H1 (cell line): ENCODE measurements around the gene EXTL2. TPM values are rescaled to one million over a fixed set of nuclear protein-coding genes. Genes with fewer than 3 reads are reported as not detected.

Experiments
- BCL11A ChIP-seq, 2 experiments: IDR thresholded peaks; one replicate each; pipeline ENCODE4 v1.6.1; 2011; ENCODE audit warnings: low read depth in 2 of 2, low read length in 2 of 2, mild to moderate bottlenecking in 2 of 2
- RNF2 ChIP-seq: fragments of 200-900, 300-1000 bp; sonication (generic); IDR thresholded peaks from 2 replicates; pipeline ENCODE4 v1.7.1; 2016; ENCODE audit warnings: borderline replicate concordance, low read depth, mild to moderate bottlenecking, antibody characterized with exemption, low read length; ENCODE audit not compliant: poor library complexity, severe bottlenecking; ENCODE audit errors: missing control alignments
- polyA plus RNA-seq, 7 experiments: library from polyadenylated mRNA; depleted of rRNA in 3 of 7; stranded (reverse) in 5 of 7; unstranded in 2 of 7; fragments of >200 nt in 5 of 7; fragments of 200-250 nt in 2 of 7; gene quantifications; 1 replicate in 5 of 7; 2 replicates in 1 of 7; 4 replicates in 1 of 7; pipeline versions ENCODE4 v1.2.1 to v1.2.3, GENCODE V29; 2011 to 2013; ENCODE audit warnings: missing spikeins in 2 of 7, mixed read lengths in 2 of 7
- total RNA-seq: library from RNA; stranded (reverse); fragmentation: NEBNext Ultra II Directional; extraction: Animal tissue kit (Norgen Biotek cat#: 25700); gene quantifications from 2 replicates; pipeline ENCODE4 v1.2.1, GENCODE V29; 2021
- TF ChIP-seq, protein P1 (sequence below): fragments of 300-600 bp; sonication (generic); IDR thresholded peaks from 2 replicates; pipeline ENCODE4 v1.7.1; 2012; ENCODE audit warnings: low read length, moderate library complexity, mild to moderate bottlenecking, inconsistent platforms; ENCODE audit not compliant: insufficient replicate concordance

Gene EXTL2
- total and polyA plus RNA-seq, 2 of the 8 experiments (the other 6 are each of a cell fraction or from before 2014, with no cell fraction given): 27.1 to 54.7 TPM

DNA sequence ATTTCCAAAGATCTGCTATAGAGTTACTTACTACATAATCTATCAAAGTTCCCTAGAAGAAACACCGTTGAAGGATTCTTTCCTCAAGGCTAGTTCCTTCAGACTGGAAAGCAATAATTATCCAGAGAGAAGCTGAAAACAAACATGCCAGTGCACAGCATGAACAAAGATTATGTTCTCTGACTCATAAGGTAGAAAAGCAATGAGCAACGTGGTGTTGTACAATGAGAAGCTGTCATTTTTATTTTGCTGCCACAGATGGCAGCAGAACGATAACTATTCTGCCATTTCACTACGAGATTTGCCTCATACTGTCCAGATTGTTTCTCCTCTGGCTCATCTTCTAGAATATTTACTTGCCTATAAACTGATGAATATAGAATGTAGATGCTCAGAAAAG lies 10.7 kb downstream of the EXTL2 start (continued):
- TF ChIP-seq, protein P1, sequence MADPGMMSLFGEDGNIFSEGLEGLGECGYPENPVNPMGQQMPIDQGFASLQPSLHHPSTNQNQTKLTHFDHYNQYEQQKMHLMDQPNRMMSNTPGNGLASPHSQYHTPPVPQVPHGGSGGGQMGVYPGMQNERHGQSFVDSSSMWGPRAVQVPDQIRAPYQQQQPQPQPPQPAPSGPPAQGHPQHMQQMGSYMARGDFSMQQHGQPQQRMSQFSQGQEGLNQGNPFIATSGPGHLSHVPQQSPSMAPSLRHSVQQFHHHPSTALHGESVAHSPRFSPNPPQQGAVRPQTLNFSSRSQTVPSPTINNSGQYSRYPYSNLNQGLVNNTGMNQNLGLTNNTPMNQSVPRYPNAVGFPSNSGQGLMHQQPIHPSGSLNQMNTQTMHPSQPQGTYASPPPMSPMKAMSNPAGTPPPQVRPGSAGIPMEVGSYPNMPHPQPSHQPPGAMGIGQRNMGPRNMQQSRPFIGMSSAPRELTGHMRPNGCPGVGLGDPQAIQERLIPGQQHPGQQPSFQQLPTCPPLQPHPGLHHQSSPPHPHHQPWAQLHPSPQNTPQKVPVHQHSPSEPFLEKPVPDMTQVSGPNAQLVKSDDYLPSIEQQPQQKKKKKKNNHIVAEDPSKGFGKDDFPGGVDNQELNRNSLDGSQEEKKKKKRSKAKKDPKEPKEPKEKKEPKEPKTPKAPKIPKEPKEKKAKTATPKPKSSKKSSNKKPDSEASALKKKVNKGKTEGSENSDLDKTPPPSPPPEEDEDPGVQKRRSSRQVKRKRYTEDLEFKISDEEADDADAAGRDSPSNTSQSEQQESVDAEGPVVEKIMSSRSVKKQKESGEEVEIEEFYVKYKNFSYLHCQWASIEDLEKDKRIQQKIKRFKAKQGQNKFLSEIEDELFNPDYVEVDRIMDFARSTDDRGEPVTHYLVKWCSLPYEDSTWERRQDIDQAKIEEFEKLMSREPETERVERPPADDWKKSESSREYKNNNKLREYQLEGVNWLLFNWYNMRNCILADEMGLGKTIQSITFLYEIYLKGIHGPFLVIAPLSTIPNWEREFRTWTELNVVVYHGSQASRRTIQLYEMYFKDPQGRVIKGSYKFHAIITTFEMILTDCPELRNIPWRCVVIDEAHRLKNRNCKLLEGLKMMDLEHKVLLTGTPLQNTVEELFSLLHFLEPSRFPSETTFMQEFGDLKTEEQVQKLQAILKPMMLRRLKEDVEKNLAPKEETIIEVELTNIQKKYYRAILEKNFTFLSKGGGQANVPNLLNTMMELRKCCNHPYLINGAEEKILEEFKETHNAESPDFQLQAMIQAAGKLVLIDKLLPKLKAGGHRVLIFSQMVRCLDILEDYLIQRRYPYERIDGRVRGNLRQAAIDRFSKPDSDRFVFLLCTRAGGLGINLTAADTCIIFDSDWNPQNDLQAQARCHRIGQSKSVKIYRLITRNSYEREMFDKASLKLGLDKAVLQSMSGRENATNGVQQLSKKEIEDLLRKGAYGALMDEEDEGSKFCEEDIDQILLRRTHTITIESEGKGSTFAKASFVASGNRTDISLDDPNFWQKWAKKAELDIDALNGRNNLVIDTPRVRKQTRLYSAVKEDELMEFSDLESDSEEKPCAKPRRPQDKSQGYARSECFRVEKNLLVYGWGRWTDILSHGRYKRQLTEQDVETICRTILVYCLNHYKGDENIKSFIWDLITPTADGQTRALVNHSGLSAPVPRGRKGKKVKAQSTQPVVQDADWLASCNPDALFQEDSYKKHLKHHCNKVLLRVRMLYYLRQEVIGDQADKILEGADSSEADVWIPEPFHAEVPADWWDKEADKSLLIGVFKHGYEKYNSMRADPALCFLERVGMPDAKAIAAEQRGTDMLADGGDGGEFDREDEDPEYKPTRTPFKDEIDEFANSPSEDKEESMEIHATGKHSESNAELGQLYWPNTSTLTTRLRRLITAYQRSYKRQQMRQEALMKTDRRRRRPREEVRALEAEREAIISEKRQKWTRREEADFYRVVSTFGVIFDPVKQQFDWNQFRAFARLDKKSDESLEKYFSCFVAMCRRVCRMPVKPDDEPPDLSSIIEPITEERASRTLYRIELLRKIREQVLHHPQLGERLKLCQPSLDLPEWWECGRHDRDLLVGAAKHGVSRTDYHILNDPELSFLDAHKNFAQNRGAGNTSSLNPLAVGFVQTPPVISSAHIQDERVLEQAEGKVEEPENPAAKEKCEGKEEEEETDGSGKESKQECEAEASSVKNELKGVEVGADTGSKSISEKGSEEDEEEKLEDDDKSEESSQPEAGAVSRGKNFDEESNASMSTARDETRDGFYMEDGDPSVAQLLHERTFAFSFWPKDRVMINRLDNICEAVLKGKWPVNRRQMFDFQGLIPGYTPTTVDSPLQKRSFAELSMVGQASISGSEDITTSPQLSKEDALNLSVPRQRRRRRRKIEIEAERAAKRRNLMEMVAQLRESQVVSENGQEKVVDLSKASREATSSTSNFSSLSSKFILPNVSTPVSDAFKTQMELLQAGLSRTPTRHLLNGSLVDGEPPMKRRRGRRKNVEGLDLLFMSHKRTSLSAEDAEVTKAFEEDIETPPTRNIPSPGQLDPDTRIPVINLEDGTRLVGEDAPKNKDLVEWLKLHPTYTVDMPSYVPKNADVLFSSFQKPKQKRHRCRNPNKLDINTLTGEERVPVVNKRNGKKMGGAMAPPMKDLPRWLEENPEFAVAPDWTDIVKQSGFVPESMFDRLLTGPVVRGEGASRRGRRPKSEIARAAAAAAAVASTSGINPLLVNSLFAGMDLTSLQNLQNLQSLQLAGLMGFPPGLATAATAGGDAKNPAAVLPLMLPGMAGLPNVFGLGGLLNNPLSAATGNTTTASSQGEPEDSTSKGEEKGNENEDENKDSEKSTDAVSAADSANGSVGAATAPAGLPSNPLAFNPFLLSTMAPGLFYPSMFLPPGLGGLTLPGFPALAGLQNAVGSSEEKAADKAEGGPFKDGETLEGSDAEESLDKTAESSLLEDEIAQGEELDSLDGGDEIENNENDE: no peak
- no peak for TF ChIP-seq RNF2
- no peak for TF ChIP-seq BCL11A (IDR thresholded peaks at IDR 0.05; ENCODE audit: low read depth in 2 of 2, low read length in 2 of 2)
